AG04450 (cell line): ENCODE measurements around the gene TTLL11. TPM values are rescaled to one million over a fixed set of nuclear protein-coding genes. Genes with fewer than 3 reads are reported as not detected.
"Not testable (repeated sequence)": the region's sequence is repeated elsewhere in the genome, so short reads cannot be mapped to it uniquely, and the experiment has no call there.

ENCODE experiments used
- CTCF ChIA-PET: fragments of 300-600, 350-600 bp; formaldehyde crosslinking; extraction: SDS; loops from one replicate; lab custom pipeline; 2022; ENCODE audit warnings: antibody characterized with exemption, inconsistent platforms; lab: Charles Lee
- POLR2A ChIA-PET: fragments of 350-600 bp; formaldehyde crosslinking; extraction: SDS; loops from one replicate; lab custom pipeline; 2021; ENCODE audit warnings: antibody characterized with exemption, inconsistent platforms; lab: Yijun Ruan, JAX
- DNase-seq: peaks from one replicate; pipeline ENCODE4 v3.0.0-alpha.2; 2011; ENCODE audit warnings: low read depth, low spot score
- H3K27ac ChIP-seq: one replicate; pipeline ENCODE4 v1.5.1; 2012; ENCODE audit warnings: low read depth, low read length, control low read depth
- H3K27me3 ChIP-seq: one replicate; pipeline ENCODE4 v1.6.0; 2012; ENCODE audit warnings: low read length; ENCODE audit not compliant: control insufficient read depth, insufficient read depth
- H3K4me3 ChIP-seq: 2 replicates; pipeline ENCODE4 v1.5.1; 2011; ENCODE audit warnings: mild to moderate bottlenecking, low read depth, low read length, control low read depth
- H3K9me3 ChIP-seq: 2 replicates; pipeline ENCODE4 v1.5.1; 2012; ENCODE audit warnings: low read length; ENCODE audit not compliant: control insufficient read depth, insufficient read depth
- CTCF ChIP-seq: IDR thresholded peaks from 2 replicates; pipeline ENCODE4 v1.5.1; 2011; ENCODE audit warnings: low read depth, low read length, control low read depth, inconsistent platforms
- polyA plus RNA-seq: library from polyadenylated mRNA; depleted of rRNA; stranded (reverse); fragments of >200 nt; gene quantifications from 2 replicates; pipeline ENCODE4 v1.2.3, GENCODE V29; 2011

Gene TTLL11
- polyA plus RNA-seq, 1 experiment: 4.6 TPM

- TF ChIP-seq CTCF: no peak
- H3K27ac ChIP-seq: peak overlapping the region; percentile 79
- DNase-seq: peak; percentile 49
- ChIA-PET POLR2A (interaction anchor here (0.7 to 1.2 kb wide), 3 partner anchors 41 to 439 kb away, joined by 3 to 7 read pairs (median 3); no protein-coding TSS in a partner anchor), CTCF (interaction anchor here (1.0 to 4.3 kb wide), 6 partner anchors 9 to 439 kb away, joined by 3 to 19 read pairs (median 4); no protein-coding TSS in a partner anchor)
- no peaks in the 10 kb centered on the region for H3K27me3 ChIP-seq
- H3K9me3 ChIP-seq: no peaks in the 10 kb centered on the region
- H3K4me3 ChIP-seq: no peak overlapping the region
Observed at GRCh38 chr9:121984726-121985402, 108.2 kb downstream of the TTLL11 start.

DNA sequence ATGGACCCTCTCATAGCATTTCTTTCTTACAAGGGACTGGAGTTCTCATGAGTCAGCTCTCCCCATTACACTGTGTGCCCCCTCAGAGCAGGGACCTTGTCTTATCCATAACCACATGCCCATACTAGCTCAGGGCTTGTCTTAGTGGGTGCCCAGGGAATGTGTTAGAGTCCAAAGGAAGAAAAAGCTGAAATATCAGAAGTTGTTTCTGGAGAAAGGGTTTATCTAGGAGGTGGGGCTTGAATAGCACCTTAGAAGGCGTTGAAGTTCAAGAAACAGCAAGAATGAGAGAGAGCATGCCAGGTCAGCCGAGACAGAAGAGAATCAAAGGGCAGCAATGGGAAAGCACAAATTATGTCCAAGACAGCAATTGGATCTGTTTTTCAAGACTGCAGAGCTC lies 109.4 kb downstream of the TTLL11 start:
- Histone ChIP-seq H3K27me3 (no peaks in the 10 kb centered on the region), H3K4me3 (no peak overlapping the region), H3K27ac (no peak overlapping the region), H3K9me3 (no peaks in the 10 kb centered on the region)
- TF ChIP-seq CTCF: no peak
- ChIA-PET CTCF (interaction anchor here (1.0 to 4.3 kb wide), 6 partner anchors 249 to 438 kb away, joined by 3 to 19 read pairs (median 4); no protein-coding TSS in a partner anchor), POLR2A (no interaction called here)
- DNase-seq: no peak

DNA sequence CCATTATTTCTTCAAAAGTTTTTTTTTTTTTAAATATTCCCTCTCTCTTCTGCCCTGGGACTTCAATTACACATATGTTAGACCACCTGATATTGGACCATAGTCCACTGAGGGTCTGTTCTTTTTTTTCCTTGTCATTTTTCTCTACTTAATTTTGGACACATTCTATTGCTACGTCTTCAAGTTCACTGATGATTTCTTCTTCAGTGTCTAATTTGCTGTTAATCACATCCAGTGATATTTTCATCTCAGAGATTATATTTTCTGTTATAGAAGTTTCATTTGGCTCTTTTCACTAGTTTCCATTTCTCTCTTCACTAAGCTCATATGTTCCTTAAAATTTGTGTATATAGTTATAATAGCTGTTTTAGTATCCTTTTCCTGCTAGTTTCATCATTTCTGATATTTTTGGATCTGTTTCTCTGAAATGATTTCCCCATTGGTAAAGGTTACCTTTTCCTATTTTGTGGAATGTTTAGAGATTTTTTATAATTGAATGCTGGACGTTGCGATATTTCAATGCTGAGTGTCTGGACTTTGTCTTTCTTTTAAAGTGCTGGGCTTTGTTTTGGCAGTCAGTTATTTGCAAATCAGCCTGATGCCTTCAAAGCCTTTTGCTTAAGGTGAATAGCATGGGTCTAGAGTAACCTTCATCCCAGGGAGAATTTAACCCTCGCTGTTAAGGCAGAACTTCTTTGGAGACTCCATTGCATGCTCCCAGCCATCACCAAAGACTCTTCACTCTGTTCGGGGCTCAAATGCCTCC lies 111.8 kb downstream of the TTLL11 start:
- H3K27me3 ChIP-seq: no peaks in the 10 kb centered on the region
- no peak overlapping the region for H3K27ac ChIP-seq
- no peak overlapping the region for H3K4me3 ChIP-seq
- DNase-seq: no peak
- TF ChIP-seq CTCF: no peak
- ChIA-PET CTCF (interaction anchor here (0.6 to 0.7 kb wide), 2 partner anchors 430 to 431 kb away, joined by 3 read pairs; no protein-coding TSS in a partner anchor), POLR2A (no interaction called here)
- H3K9me3 ChIP-seq: no peaks in the 10 kb centered on the region

- CTCF ChIA-PET: interaction anchor here (0.6 kb wide), 1 partner anchor 430 kb away, joined by 3 read pairs; no protein-coding TSS in a partner anchor
- H3K27ac ChIP-seq, DNase-seq, POLR2A ChIA-PET, H3K4me3 ChIP-seq, H3K9me3 ChIP-seq, H3K27me3 ChIP-seq: not testable (repeated sequence)
Observed at GRCh38 chr9:121980665-121981064, 112.4 kb downstream of the TTLL11 start.

DNA sequence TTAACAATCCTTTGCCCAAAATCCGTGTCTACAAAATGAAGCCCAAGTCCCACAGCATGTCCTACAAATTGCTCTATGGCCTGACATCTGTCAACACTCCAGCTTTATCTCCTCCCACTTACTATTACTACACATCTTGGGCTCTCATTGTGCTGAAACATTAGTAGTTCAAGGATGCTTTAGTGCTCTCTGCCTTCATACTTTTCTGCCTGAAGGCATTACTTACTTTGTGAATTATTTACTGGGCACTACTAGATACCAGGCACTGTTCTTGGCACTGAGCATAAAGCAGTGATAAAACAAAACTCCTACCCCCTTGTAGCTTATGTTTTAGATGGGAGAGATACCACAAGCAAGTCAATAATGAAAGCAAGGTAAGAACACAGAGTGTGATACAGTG lies 113.4 kb downstream of the TTLL11 start:
- TF ChIP-seq CTCF: no peak
- H3K27me3 ChIP-seq: no peaks in the 10 kb centered on the region
- ChIA-PET CTCF (no interaction called here), POLR2A (no interaction called here)
- H3K4me3 ChIP-seq: no peak overlapping the region
- no peak for DNase-seq
- H3K9me3 ChIP-seq: no peaks in the 10 kb centered on the region
- no peak overlapping the region for H3K27ac ChIP-seq
